Measurements from ENCODE around the gene MICAL2. TPM values are rescaled to one million over a fixed set of nuclear protein-coding genes. Genes with fewer than 3 reads are reported as not detected.

MICAL2 gene
- total and polyA plus RNA-seq, 2 donors, result 42.5 to 44.1 TPM

- H3K27ac ChIP-seq (ENCODE audit: low read depth), result no peak overlapping the region
- H3K4me1 ChIP-seq (ENCODE audit: insufficient read depth), result no peaks in the 10 kb centered on the region
- DNase-seq (ENCODE audit: extremely low spot score), result no peak
- no peak overlapping the region for H3K4me3 ChIP-seq (ENCODE audit: low read depth, low read length)
- 89% methylated on average over 9 of the region's 9 CpGs for WGBS
- H3K36me3 ChIP-seq (ENCODE audit: insufficient read depth), result no peaks in the 10 kb centered on the region
Measured at GRCh38 chr11:12207384-12208150, 97.2 kb downstream of the MICAL2 start.

GRCh38 chr11:12209096-12209495, 98.7 kb downstream of the MICAL2 start:
- no peak overlapping the region for H3K27ac ChIP-seq (ENCODE audit: low read depth)
- H3K4me3 ChIP-seq (ENCODE audit: low read depth, low read length), result no peak overlapping the region
- 85% methylated on average over 2 of the region's 2 CpGs for WGBS
- no peak for DNase-seq (ENCODE audit: extremely low spot score)
- no peaks in the 10 kb centered on the region for H3K4me1 ChIP-seq (ENCODE audit: insufficient read depth)
- no peaks in the 10 kb centered on the region for H3K36me3 ChIP-seq (ENCODE audit: insufficient read depth)

- H3K36me3 ChIP-seq (ENCODE audit: insufficient read depth), result no peaks in the 10 kb centered on the region
- H3K4me3 ChIP-seq (ENCODE audit: low read depth, low read length), result no peak overlapping the region
- no peaks in the 10 kb centered on the region for H3K4me1 ChIP-seq (ENCODE audit: insufficient read depth)
- WGBS, result 97% methylated on average over 4 of the region's 4 CpGs
- no peak for DNase-seq (ENCODE audit: extremely low spot score)
- H3K27ac ChIP-seq (ENCODE audit: low read depth), result no peak overlapping the region
Measured at GRCh38 chr11:12210200-12210599, 99.8 kb downstream of the MICAL2 start.

GRCh38 chr11:12211331-12212065, 101.1 kb downstream of the MICAL2 start:
- 98% methylated on average over 7 of the region's 7 CpGs for WGBS
- H3K4me3 ChIP-seq (ENCODE audit: low read depth, low read length), result no peak overlapping the region
- DNase-seq (ENCODE audit: extremely low spot score), result no peak
- H3K36me3 ChIP-seq (ENCODE audit: insufficient read depth), result no peaks in the 10 kb centered on the region
- no peak overlapping the region for H3K27ac ChIP-seq (ENCODE audit: low read depth)
- H3K4me1 ChIP-seq (ENCODE audit: insufficient read depth), result no peaks in the 10 kb centered on the region

GRCh38 chr11:12212174-12212820, 101.9 kb downstream of the MICAL2 start:
- 91% methylated on average over 7 of the region's 7 CpGs for WGBS
- H3K4me1 ChIP-seq (ENCODE audit: insufficient read depth), result no peaks in the 10 kb centered on the region
- H3K4me3 ChIP-seq (ENCODE audit: low read depth, low read length), result no peak overlapping the region
- H3K27ac ChIP-seq (ENCODE audit: low read depth), result no peak overlapping the region
- no peak for DNase-seq (ENCODE audit: extremely low spot score)
- H3K36me3 ChIP-seq (ENCODE audit: insufficient read depth), result no peaks in the 10 kb centered on the region

GRCh38 chr11:12212821-12213185, 102.4 kb downstream of the MICAL2 start:
- no peaks in the 10 kb centered on the region for H3K36me3 ChIP-seq (ENCODE audit: insufficient read depth)

GRCh38 chr11:12213883-12214282, 103.5 kb downstream of the MICAL2 start:
- DNase-seq (ENCODE audit: extremely low spot score), result no peak
- no peak overlapping the region for H3K4me3 ChIP-seq (ENCODE audit: low read depth, low read length)
- H3K27ac ChIP-seq (ENCODE audit: low read depth), result no peak overlapping the region
- H3K4me1 ChIP-seq (ENCODE audit: insufficient read depth), result no peaks in the 10 kb centered on the region
- WGBS, result 76% methylated on average over 5 of the region's 5 CpGs
- H3K36me3 ChIP-seq (ENCODE audit: insufficient read depth), result no peaks in the 10 kb centered on the region

More at GRCh38 chr11:12212821-12213185, 102.4 kb downstream of the MICAL2 start:
- WGBS, result 85% methylated on average over 5 of the region's 5 CpGs
- no peaks in the 10 kb centered on the region for H3K4me1 ChIP-seq (ENCODE audit: insufficient read depth)
- no peak overlapping the region for H3K4me3 ChIP-seq (ENCODE audit: low read depth, low read length)
- no peak overlapping the region for H3K27ac ChIP-seq (ENCODE audit: low read depth)
- DNase-seq (ENCODE audit: extremely low spot score), result no peak

- Histone ChIP-seq H3K36me3 (ENCODE audit: insufficient read depth) (no peaks in the 10 kb centered on the region), H3K4me3 (ENCODE audit: low read depth, low read length) (no peak overlapping the region), H3K4me1 (ENCODE audit: insufficient read depth) (no peaks in the 10 kb centered on the region), H3K27ac (ENCODE audit: low read depth) (no peak overlapping the region)
- DNase-seq (ENCODE audit: extremely low spot score), result no peak
Measured at GRCh38 chr11:12214751-12215150, 104.4 kb downstream of the MICAL2 start.

GRCh38 chr11:12215181-12215593, 104.8 kb downstream of the MICAL2 start:
- Histone ChIP-seq H3K27ac (ENCODE audit: low read depth) (no peak overlapping the region), H3K4me1 (ENCODE audit: insufficient read depth) (no peaks in the 10 kb centered on the region), H3K36me3 (ENCODE audit: insufficient read depth) (no peaks in the 10 kb centered on the region), H3K4me3 (ENCODE audit: low read depth, low read length) (no peak overlapping the region)
- WGBS, result 80% methylated on average over 9 of the region's 9 CpGs
- DNase-seq (ENCODE audit: extremely low spot score), result no peak

GRCh38 chr11:12216041-12216451, 105.7 kb downstream of the MICAL2 start:
- DNase-seq (ENCODE audit: extremely low spot score), result no peak
- Histone ChIP-seq H3K27ac (ENCODE audit: low read depth) (no peak overlapping the region), H3K36me3 (ENCODE audit: insufficient read depth) (no peaks in the 10 kb centered on the region), H3K4me3 (ENCODE audit: low read depth, low read length) (no peak overlapping the region), H3K4me1 (ENCODE audit: insufficient read depth) (no peaks in the 10 kb centered on the region)
- WGBS, result 71% methylated on average over 10 of the region's 10 CpGs

GRCh38 chr11:12216671-12217374, 106.4 kb downstream of the MICAL2 start:
- 26% methylated on average over 10 of the region's 10 CpGs for WGBS
- Histone ChIP-seq H3K4me1 (ENCODE audit: insufficient read depth) (no peaks in the 10 kb centered on the region), H3K4me3 (ENCODE audit: low read depth, low read length) (no peak overlapping the region), H3K36me3 (ENCODE audit: insufficient read depth) (no peaks in the 10 kb centered on the region), H3K27ac (ENCODE audit: low read depth) (no peak overlapping the region)
- DNase-seq (ENCODE audit: extremely low spot score), result no peak

GRCh38 chr11:12217879-12218278, 107.5 kb downstream of the MICAL2 start:
- no peak for DNase-seq (ENCODE audit: extremely low spot score)
- H3K27ac ChIP-seq (ENCODE audit: low read depth), result no peak overlapping the region
- no peaks in the 10 kb centered on the region for H3K36me3 ChIP-seq (ENCODE audit: insufficient read depth)
- 96% methylated on average over 4 of the region's 4 CpGs for WGBS
- no peak overlapping the region for H3K4me3 ChIP-seq (ENCODE audit: low read depth, low read length)
- H3K4me1 ChIP-seq (ENCODE audit: insufficient read depth), result no peaks in the 10 kb centered on the region

GRCh38 chr11:12218909-12219308, 108.5 kb downstream of the MICAL2 start:
- no peak overlapping the region for H3K4me3 ChIP-seq (ENCODE audit: low read depth, low read length)
- no peaks in the 10 kb centered on the region for H3K4me1 ChIP-seq (ENCODE audit: insufficient read depth)
- H3K27ac ChIP-seq (ENCODE audit: low read depth), result no peak overlapping the region
- WGBS, result 83% methylated on average over 4 of the region's 4 CpGs
- no peak for DNase-seq (ENCODE audit: extremely low spot score)
- no peaks in the 10 kb centered on the region for H3K36me3 ChIP-seq (ENCODE audit: insufficient read depth)
